ENCODE measurements around the gene MAGI2. TPM values are rescaled to one million over a fixed set of nuclear protein-coding genes. Genes with fewer than 3 reads are reported as not detected.

The MAGI2 gene
- total RNA-seq, 1 donor from 2014 or later, result 13.3 TPM

DNA sequence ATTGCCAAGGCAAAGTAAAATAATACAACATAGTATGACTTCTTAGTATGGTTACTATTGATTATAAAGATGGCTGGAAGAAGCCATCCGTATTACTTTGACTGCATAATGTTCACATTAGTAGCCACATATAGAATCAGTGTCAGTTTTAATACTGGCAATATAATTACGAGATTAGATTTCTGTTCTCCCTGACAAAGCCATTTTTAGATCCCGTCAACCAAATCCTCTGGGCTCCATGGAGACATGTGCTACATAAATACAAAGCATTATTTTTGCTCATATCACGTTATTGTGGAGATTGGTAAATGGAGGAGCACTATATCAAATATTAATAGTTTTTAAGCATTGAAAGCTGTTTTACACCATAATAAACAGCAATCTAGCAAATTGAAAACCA lies 124.0 kb downstream of the MAGI2 start:
- TF ChIP-seq, protein P1, sequence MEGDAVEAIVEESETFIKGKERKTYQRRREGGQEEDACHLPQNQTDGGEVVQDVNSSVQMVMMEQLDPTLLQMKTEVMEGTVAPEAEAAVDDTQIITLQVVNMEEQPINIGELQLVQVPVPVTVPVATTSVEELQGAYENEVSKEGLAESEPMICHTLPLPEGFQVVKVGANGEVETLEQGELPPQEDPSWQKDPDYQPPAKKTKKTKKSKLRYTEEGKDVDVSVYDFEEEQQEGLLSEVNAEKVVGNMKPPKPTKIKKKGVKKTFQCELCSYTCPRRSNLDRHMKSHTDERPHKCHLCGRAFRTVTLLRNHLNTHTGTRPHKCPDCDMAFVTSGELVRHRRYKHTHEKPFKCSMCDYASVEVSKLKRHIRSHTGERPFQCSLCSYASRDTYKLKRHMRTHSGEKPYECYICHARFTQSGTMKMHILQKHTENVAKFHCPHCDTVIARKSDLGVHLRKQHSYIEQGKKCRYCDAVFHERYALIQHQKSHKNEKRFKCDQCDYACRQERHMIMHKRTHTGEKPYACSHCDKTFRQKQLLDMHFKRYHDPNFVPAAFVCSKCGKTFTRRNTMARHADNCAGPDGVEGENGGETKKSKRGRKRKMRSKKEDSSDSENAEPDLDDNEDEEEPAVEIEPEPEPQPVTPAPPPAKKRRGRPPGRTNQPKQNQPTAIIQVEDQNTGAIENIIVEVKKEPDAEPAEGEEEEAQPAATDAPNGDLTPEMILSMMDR (conservative IDR thresholded peaks at IDR 0.05), result no peak
- Mint-ChIP-seq H3K27me3 (no peaks in the 10 kb centered on the region), H3K36me3 (no peaks in the 10 kb centered on the region), H3K4me1 (ENCODE audit: unreplicated experiment) (no peaks in the 10 kb centered on the region), H3K27ac (no peak overlapping the region), H3K4me3 (no peak overlapping the region), H3K9me3 (no peaks in the 10 kb centered on the region)
- no peak for DNase-seq (ENCODE audit: extremely low spot score, unreplicated experiment)

DNA sequence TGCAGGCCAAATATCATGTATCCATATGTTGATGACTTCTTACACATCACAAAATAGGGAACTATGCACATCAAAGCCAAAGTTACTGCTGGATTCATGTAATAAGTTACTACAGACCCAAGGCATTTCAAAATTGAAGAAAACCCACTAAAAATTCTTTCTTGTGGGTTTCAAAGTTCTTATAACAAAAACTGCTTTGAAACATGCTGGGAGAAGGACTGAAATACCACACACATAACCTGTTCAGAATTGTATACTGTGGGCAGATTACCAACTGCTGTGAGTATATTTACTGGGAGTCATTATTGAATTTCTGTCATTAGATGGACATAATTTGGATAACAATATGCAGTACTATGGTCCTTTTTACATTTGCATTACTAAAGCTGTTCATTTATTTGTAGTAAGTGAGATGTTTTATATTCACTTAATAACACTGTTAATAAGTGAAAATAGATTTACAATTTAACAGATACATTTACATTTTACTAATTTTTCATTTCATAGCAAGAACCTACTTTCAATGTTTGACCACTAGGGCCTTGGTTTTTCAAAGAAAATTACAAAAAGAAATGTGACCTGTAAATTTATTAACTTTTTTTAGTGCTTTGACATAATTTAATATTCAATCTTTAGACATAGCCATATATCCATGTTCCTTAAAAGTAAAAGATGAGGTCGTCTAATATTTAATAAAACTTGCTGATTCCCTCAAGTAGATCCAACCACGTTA lies 132.6 kb downstream of the MAGI2 start:
- TF ChIP-seq, protein P1 (conservative IDR thresholded peaks at IDR 0.05), result peak; percentile 55
- Mint-ChIP-seq H3K9me3 (no peaks in the 10 kb centered on the region), H3K4me1 (ENCODE audit: unreplicated experiment) (peaks cover 5% of the 10 kb centered on the region), H3K27ac (no peak overlapping the region), H3K4me3 (no peak overlapping the region), H3K27me3 (no peaks in the 10 kb centered on the region), H3K36me3 (no peaks in the 10 kb centered on the region)
- no peak for DNase-seq (ENCODE audit: extremely low spot score, unreplicated experiment)

DNA sequence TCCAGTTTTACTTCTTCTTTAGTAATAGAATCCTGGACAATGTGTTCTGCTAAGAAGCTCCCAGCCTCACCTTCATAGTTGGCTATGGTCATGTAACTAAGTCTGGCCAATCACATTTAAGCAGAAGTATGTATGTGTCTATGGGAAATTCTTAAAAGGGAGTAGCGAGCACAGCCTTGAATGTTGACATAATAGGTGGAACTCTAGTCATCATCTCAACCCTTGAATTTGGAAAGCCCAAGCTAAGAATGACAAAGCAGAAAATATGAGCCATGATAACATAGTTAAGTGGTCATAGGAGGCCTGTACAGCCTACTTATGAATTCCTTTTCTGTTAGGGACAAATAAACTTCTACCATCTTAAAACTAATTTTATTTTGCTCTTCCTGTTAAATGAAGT lies 134.1 kb downstream of the MAGI2 start:
- Mint-ChIP-seq H3K27me3 (no peaks in the 10 kb centered on the region), H3K4me1 (ENCODE audit: unreplicated experiment) (peaks cover 5% of the 10 kb centered on the region), H3K27ac (no peak overlapping the region), H3K4me3 (no peak overlapping the region), H3K36me3 (no peaks in the 10 kb centered on the region), H3K9me3 (no peaks in the 10 kb centered on the region)
- TF ChIP-seq, protein P1 (conservative IDR thresholded peaks at IDR 0.05), result no peak
- DNase-seq (ENCODE audit: extremely low spot score, unreplicated experiment), result no peak

DNA sequence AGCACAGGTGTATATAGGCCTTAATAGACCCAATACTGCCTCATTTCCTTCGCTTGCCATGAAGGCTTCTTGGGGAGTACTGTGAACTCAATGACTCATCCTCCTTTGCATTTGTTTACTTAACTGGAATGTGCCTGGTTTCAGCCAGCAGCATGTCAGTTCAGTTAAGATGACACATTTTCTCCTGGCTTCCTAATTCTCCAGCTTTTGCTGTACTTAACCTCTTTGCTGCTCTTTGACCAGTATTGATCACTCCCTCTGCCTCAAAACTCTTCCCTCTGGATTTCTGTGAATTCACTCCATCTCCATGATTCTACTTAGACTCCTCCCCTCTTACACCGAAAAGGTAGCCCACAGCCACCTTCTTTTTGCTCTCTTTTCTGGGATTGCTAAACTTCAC lies 135.7 kb downstream of the MAGI2 start:
- no peak overlapping the region for H3K27ac Mint-ChIP-seq
- TF ChIP-seq, protein P1 (conservative IDR thresholded peaks at IDR 0.05), result no peak
- peaks cover 5% of the 10 kb centered on the region for H3K4me1 Mint-ChIP-seq (ENCODE audit: unreplicated experiment)
- DNase-seq (ENCODE audit: extremely low spot score, unreplicated experiment), result no peak
- no peak overlapping the region for H3K4me3 Mint-ChIP-seq
- no peaks in the 10 kb centered on the region for H3K27me3 Mint-ChIP-seq
- H3K36me3 Mint-ChIP-seq, result no peaks in the 10 kb centered on the region
- H3K9me3 Mint-ChIP-seq, result no peaks in the 10 kb centered on the region

DNA sequence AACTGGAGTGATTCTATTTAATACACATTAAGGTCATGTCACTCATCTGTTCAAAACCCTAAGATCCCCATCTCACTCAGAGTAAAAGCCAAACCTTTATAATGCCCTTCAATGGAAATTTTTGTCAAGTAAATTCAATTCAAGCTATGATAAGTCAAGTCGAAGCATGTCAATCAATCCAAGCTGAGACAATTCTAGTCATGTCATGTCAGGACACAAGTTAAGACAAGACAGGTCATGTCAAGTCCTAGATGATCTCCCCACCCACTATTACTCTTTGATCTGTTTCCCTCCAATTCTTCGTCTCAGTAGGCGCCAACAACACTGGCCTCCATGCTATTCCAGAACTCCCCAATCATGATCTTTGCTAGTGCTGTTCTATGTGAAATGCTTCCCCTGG lies 141.4 kb downstream of the MAGI2 start:
- H3K4me3 Mint-ChIP-seq, result no peak overlapping the region
- H3K27ac Mint-ChIP-seq, result no peak overlapping the region
- TF ChIP-seq, protein P1 (conservative IDR thresholded peaks at IDR 0.05), result no peak
- H3K4me1 Mint-ChIP-seq (ENCODE audit: unreplicated experiment), result no peaks in the 10 kb centered on the region
- no peaks in the 10 kb centered on the region for H3K27me3 Mint-ChIP-seq
- no peaks in the 10 kb centered on the region for H3K9me3 Mint-ChIP-seq
- no peak for DNase-seq (ENCODE audit: extremely low spot score, unreplicated experiment)
- H3K36me3 Mint-ChIP-seq, result no peaks in the 10 kb centered on the region
